NB4 (cell line): Measurements from ENCODE around the gene MFSD6.

ENCODE experiments used
- POLR2A ChIP-seq: IDR thresholded peaks from 2 replicates; pipeline ENCODE4 v1.6.1; 2011; ENCODE audit warnings: mild to moderate bottlenecking; ENCODE audit not compliant: insufficient read length; ENCODE audit errors: extremely low read depth
- TF ChIP-seq, protein P1 (sequence below): IDR thresholded peaks from one replicate; pipeline ENCODE4 v1.5.1; 2012; ENCODE audit warnings: low read depth, low read length
- TF ChIP-seq, protein P2 (sequence below): IDR thresholded peaks from 2 replicates; pipeline ENCODE4 v1.6.1; 2011; ENCODE audit warnings: low read depth, low read length

DNA sequence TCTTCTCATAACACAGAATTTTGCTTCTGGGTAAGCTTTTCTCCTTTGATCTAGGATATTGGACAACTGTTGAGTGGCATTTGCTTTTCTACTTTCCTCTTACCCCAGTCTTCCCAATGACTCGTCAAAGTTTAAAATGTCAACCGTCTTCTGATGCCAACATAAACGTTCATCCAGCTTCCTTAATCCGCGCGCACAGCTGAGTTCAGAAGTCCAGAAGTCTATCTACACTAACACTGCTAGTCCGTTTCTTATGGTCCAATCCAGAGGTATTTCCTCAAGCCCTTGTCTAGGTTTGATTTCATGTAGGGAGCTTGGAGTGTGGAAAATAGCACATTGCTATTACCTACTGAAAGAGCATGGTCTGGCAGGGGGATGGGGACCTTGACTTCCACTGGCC, 48.7 kb downstream of the MFSD6 start:
- TF ChIP-seq, protein P1, sequence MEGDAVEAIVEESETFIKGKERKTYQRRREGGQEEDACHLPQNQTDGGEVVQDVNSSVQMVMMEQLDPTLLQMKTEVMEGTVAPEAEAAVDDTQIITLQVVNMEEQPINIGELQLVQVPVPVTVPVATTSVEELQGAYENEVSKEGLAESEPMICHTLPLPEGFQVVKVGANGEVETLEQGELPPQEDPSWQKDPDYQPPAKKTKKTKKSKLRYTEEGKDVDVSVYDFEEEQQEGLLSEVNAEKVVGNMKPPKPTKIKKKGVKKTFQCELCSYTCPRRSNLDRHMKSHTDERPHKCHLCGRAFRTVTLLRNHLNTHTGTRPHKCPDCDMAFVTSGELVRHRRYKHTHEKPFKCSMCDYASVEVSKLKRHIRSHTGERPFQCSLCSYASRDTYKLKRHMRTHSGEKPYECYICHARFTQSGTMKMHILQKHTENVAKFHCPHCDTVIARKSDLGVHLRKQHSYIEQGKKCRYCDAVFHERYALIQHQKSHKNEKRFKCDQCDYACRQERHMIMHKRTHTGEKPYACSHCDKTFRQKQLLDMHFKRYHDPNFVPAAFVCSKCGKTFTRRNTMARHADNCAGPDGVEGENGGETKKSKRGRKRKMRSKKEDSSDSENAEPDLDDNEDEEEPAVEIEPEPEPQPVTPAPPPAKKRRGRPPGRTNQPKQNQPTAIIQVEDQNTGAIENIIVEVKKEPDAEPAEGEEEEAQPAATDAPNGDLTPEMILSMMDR: no peak
- TF ChIP-seq POLR2A: no peak
- TF ChIP-seq, protein P2, sequence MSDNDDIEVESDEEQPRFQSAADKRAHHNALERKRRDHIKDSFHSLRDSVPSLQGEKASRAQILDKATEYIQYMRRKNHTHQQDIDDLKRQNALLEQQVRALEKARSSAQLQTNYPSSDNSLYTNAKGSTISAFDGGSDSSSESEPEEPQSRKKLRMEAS: no peak
